Measurements from ENCODE around the gene ENPP3.

GRCh38 chr6:131627724-131628682 is 9.1 kb upstream of the ENPP3 start, which contains the start of gene MED23:
- TF ChIP-seq EZH2 (IDR thresholded peaks at IDR 0.05; ENCODE audit: insufficient read depth, poor library complexity, severe bottlenecking), result no peak
- TF ChIP-seq EZH2phosphoT487 (IDR thresholded peaks at IDR 0.05; ENCODE audit: insufficient read depth, low read depth), result no peak

Data from GM23248 (cell line).